ENCODE data around the gene STT3A.

- TF ChIP-seq CTCF (IDR thresholded peaks at IDR 0.05; ENCODE audit: low read length), result peak; percentile 58
- TF ChIP-seq EZH2 (optimal IDR thresholded peaks at IDR 0.05; ENCODE audit: low read depth, low read length), result no peak
Observed at GRCh38 chr11:125568970-125569914, 23.4 kb upstream of the STT3A start, which contains the start of gene EI24.
